Measurements from ENCODE around the gene KDM4B. TPM values are rescaled to one million over a fixed set of nuclear protein-coding genes. Genes with fewer than 3 reads are reported as not detected.

The KDM4B gene
- total RNA-seq, 1 donor, result 22.1 TPM

- no peaks in the 10 kb centered on the region for H3K9me3 ChIP-seq (ENCODE audit: low read depth, low read length)
- no peak for TF ChIP-seq CTCF (IDR thresholded peaks at IDR 0.05; ENCODE audit: extremely low read depth, low read depth, low read length)
- H3K36me3 ChIP-seq (ENCODE audit: insufficient read depth, low read length), result peaks cover 12% of the 10 kb centered on the region
- H2AFZ ChIP-seq (ENCODE audit: low read length), result no peak overlapping the region
- H3K79me2 ChIP-seq (ENCODE audit: insufficient read depth, low read length), result peaks cover 10% of the 10 kb centered on the region
- peaks cover 20% of the 10 kb centered on the region for H3K4me1 ChIP-seq (ENCODE audit: insufficient read depth, low read length)
- no peaks in the 10 kb centered on the region for H3K27me3 ChIP-seq (ENCODE audit: insufficient read depth, low read length)
- peaks cover 53% of the 10 kb centered on the region for H4K20me1 ChIP-seq (ENCODE audit: insufficient read depth, low read length)
- H3K4me2 ChIP-seq (ENCODE audit: insufficient read depth, low read length), result no peak overlapping the region
- no peak overlapping the region for H3K27ac ChIP-seq (ENCODE audit: low read depth, low read length)
- no peak for DNase-seq (ENCODE audit: insufficient read length, low spot score, missing footprints)
- H3K4me3 ChIP-seq (ENCODE audit: insufficient read depth, low read length), result no peak overlapping the region
Measured at GRCh38 chr19:5047251-5047935, 78.5 kb downstream of the KDM4B start.

GRCh38 chr19:5048091-5048726 is 79.3 kb downstream of the KDM4B start:
- H4K20me1 ChIP-seq (ENCODE audit: insufficient read depth, low read length), result peaks cover 53% of the 10 kb centered on the region
- peaks cover 10% of the 10 kb centered on the region for H3K79me2 ChIP-seq (ENCODE audit: insufficient read depth, low read length)
- H3K4me1 ChIP-seq (ENCODE audit: insufficient read depth, low read length), result peaks cover 20% of the 10 kb centered on the region
- peak; percentile 89 for TF ChIP-seq CTCF (IDR thresholded peaks at IDR 0.05; ENCODE audit: extremely low read depth, low read depth, low read length)
- H3K27me3 ChIP-seq (ENCODE audit: insufficient read depth, low read length), result no peaks in the 10 kb centered on the region
- peak; percentile 100 for DNase-seq (ENCODE audit: insufficient read length, low spot score, missing footprints)
- H2AFZ ChIP-seq (ENCODE audit: low read length), result no peak overlapping the region
- peak overlapping the region; percentile 28 for H3K27ac ChIP-seq (ENCODE audit: low read depth, low read length)
- peak overlapping the region; percentile 75 for H3K4me2 ChIP-seq (ENCODE audit: insufficient read depth, low read length)
- H3K4me3 ChIP-seq (ENCODE audit: insufficient read depth, low read length), result peak overlapping the region; percentile 45
- H3K36me3 ChIP-seq (ENCODE audit: insufficient read depth, low read length), result peaks cover 8% of the 10 kb centered on the region
- H3K9me3 ChIP-seq (ENCODE audit: low read depth, low read length), result no peaks in the 10 kb centered on the region

GRCh38 chr19:5048727-5049553 is 80.0 kb downstream of the KDM4B start:
- no peak for TF ChIP-seq CTCF (IDR thresholded peaks at IDR 0.05; ENCODE audit: extremely low read depth, low read depth, low read length)
- H3K27me3 ChIP-seq (ENCODE audit: insufficient read depth, low read length), result no peaks in the 10 kb centered on the region
- H3K4me1 ChIP-seq (ENCODE audit: insufficient read depth, low read length), result peaks cover 20% of the 10 kb centered on the region
- H3K79me2 ChIP-seq (ENCODE audit: insufficient read depth, low read length), result peaks cover 10% of the 10 kb centered on the region
- no peak overlapping the region for H2AFZ ChIP-seq (ENCODE audit: low read length)
- H3K36me3 ChIP-seq (ENCODE audit: insufficient read depth, low read length), result peaks cover 8% of the 10 kb centered on the region
- peaks cover 53% of the 10 kb centered on the region for H4K20me1 ChIP-seq (ENCODE audit: insufficient read depth, low read length)
- DNase-seq (ENCODE audit: insufficient read length, low spot score, missing footprints), result peak; percentile 98
- H3K4me3 ChIP-seq (ENCODE audit: insufficient read depth, low read length), result peak overlapping the region; percentile 45
- peak overlapping the region; percentile 28 for H3K27ac ChIP-seq (ENCODE audit: low read depth, low read length)
- H3K4me2 ChIP-seq (ENCODE audit: insufficient read depth, low read length), result peak overlapping the region; percentile 75
- H3K9me3 ChIP-seq (ENCODE audit: low read depth, low read length), result no peaks in the 10 kb centered on the region
